Sigmoid colon (tissue), 7 donors: ENCODE data around the gene SLC25A11. TPM values are rescaled to one million over a fixed set of nuclear protein-coding genes. Genes with fewer than 3 reads are reported as not detected.

Experiments used
- DNase-seq: peaks from one replicate; pipeline ENCODE4 v3.0.0-alpha.2; 2019
- H3K27ac ChIP-seq, 4 donors: fragments of 200-600 bp; sonication (generic); one replicate each; pipeline ENCODE4 v1.5.1; 2016 to 2019; ENCODE audit warnings: mild to moderate bottlenecking in 1 of 4
- H3K27me3 ChIP-seq, 3 donors: fragments of 200-600 bp; sonication (generic); one replicate each; pipeline ENCODE4 v1.5.1; 2019; ENCODE audit warnings: mild to moderate bottlenecking in 1 of 3
- H3K36me3 ChIP-seq, 4 donors: fragments of 200-600 bp; sonication (generic); one replicate each; pipeline ENCODE4 v1.5.1; 2016 to 2019
- H3K4me1 ChIP-seq, 4 donors: fragments of 200-600 bp; sonication (generic); one replicate each; pipeline ENCODE4 v1.5.1; 2017 to 2019
- H3K4me3 ChIP-seq, 4 donors: fragments of 200-600 bp; sonication (generic); one replicate each; pipeline ENCODE4 v1.5.1; 2017 to 2019; ENCODE audit warnings: mild to moderate bottlenecking in 2 of 4, moderate library complexity in 1 of 4
- H3K9me3 ChIP-seq, 4 donors: fragments of 200-600 bp in 3 of 4; sonication (generic) in 3 of 4; one replicate each; pipeline versions ENCODE4 v1.5.1 to v1.6.1; 2013 to 2019
- EP300 ChIP-seq, 4 donors: sonication (generic); formaldehyde crosslinking; IDR thresholded peaks; one replicate each; pipeline ENCODE4 v1.6.1; 2017; ENCODE audit warnings: antibody characterized with exemption in 4 of 4
- POLR2A ChIP-seq, 2 donors: fragments of 450-650 bp; IDR thresholded peaks; one replicate each; pipeline ENCODE4 v1.6.1; 2016; ENCODE audit warnings: antibody characterized with exemption in 2 of 2, mild to moderate bottlenecking in 2 of 2, moderate library complexity in 2 of 2
- POLR2AphosphoS5 ChIP-seq, 4 donors: sonication (generic); formaldehyde crosslinking; IDR thresholded peaks; one replicate each; pipeline ENCODE4 v1.6.1; 2017; ENCODE audit warnings: antibody characterized with exemption in 4 of 4
- WGBS, 2 donors: extraction: QIAGEN DNeasy Blood & Tissue Kit; methylation state at CpG; one replicate each; pipeline ENCODE4 v1.1.7; 2013; 5-methylcytosine and 5-hydroxymethylcytosine counted together
- intact Hi-C: fragments of 100-400 bp; cut with DNase I; formaldehyde crosslinking; loops from one replicate; pipeline ENCODE4 v1.15.1; 2023
- polyA plus RNA-seq, 3 donors: library from polyadenylated mRNA; stranded (reverse); fragments of 200-250 nt; gene quantifications; one replicate each; pipeline ENCODE4 v1.2.3, GENCODE V29; 2013
- total RNA-seq, 4 donors: library from RNA; depleted of rRNA; stranded (reverse); fragments of >200 nt; gene quantifications; one replicate each; pipeline ENCODE4 v1.1.0, GENCODE V29; 2016
- TF ChIP-seq, protein P1 (sequence below), 4 experiments: fragments of 450-650 bp in 3 of 4; fragments of 200-600 bp in 1 of 4; IDR thresholded peaks; one replicate each; pipeline ENCODE4 v1.5.1; 2016 to 2019; ENCODE audit warnings: antibody characterized with exemption in 4 of 4, mild to moderate bottlenecking in 3 of 4, moderate library complexity in 2 of 4
- donor health status: healthy with polysubstance abuse.
- donor health status: Bipolar disorder and iron deficiency.
- donor health status: healthy.

Gene SLC25A11
- total and polyA plus RNA-seq, 7 donors = 41.0 to 82.8 (median 57.7) TPM

DNA sequence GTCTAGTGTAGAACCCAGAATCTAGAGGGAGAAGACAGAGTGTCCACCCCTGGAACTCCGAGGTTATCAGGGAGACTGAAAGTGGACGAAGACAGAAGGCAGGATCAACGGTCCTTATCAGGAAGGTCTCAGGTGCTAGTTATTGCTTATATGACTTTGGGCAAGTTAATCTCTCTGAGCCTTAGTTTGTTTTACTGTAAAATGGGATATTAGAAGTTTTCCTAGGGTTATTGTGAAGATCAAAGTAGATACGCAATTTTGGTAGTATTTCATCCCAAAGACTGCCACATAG is 1.4 kb upstream of the SLC25A11 start:
- WGBS, 2 donors = 18 to 37% methylated on average over 4 of the region's 4 CpGs
- H3K4me3 ChIP-seq = peak overlapping the region; percentile 62 to 83 (median 73)
- intact Hi-C loops = loop anchor here (2.0 kb wide), 2 partner anchors 26 to 32 kb away; partner anchors contain the start of gene SPAG7
- peaks cover 29 to 63% (median 47%) of the 10 kb centered on the region in 4 donors for H3K36me3 ChIP-seq
- no peak for TF ChIP-seq EP300 (IDR thresholded peaks at IDR 0.05)
- TF ChIP-seq POLR2A (IDR thresholded peaks at IDR 0.05) = no peak
- TF ChIP-seq, protein P1, sequence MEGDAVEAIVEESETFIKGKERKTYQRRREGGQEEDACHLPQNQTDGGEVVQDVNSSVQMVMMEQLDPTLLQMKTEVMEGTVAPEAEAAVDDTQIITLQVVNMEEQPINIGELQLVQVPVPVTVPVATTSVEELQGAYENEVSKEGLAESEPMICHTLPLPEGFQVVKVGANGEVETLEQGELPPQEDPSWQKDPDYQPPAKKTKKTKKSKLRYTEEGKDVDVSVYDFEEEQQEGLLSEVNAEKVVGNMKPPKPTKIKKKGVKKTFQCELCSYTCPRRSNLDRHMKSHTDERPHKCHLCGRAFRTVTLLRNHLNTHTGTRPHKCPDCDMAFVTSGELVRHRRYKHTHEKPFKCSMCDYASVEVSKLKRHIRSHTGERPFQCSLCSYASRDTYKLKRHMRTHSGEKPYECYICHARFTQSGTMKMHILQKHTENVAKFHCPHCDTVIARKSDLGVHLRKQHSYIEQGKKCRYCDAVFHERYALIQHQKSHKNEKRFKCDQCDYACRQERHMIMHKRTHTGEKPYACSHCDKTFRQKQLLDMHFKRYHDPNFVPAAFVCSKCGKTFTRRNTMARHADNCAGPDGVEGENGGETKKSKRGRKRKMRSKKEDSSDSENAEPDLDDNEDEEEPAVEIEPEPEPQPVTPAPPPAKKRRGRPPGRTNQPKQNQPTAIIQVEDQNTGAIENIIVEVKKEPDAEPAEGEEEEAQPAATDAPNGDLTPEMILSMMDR (IDR thresholded peaks at IDR 0.05) = no peak
- no peak for TF ChIP-seq POLR2AphosphoS5 (IDR thresholded peaks at IDR 0.05)
- H3K27ac ChIP-seq = peak overlapping the region; percentile 91 to 96 (median 94)
- peaks cover 0 to 70% (median 54%) of the 10 kb centered on the region in 4 donors for H3K4me1 ChIP-seq
- no peaks in the 10 kb centered on the region for H3K27me3 ChIP-seq
- DNase-seq = no peak
- no peaks in the 10 kb centered on the region for H3K9me3 ChIP-seq

GRCh38 chr17:4940555-4941318 is 891 bp upstream of the SLC25A11 start:
- no peaks in the 10 kb centered on the region for H3K27me3 ChIP-seq
- peak overlapping the region; percentile 91 to 96 (median 94) for H3K27ac ChIP-seq
- H3K4me3 ChIP-seq = peak overlapping the region; percentile 62 to 83 (median 73)
- H3K36me3 ChIP-seq = peaks cover 29 to 63% (median 42%) of the 10 kb centered on the region in 4 donors
- TF ChIP-seq POLR2AphosphoS5 (IDR thresholded peaks at IDR 0.05) = peak in 1 of 4 donors; percentile 3
- TF ChIP-seq, protein P1 (IDR thresholded peaks at IDR 0.05) = no peak
- intact Hi-C loops = loop anchor here (2.0 kb wide), 2 partner anchors 26 to 32 kb away; partner anchors contain the start of gene SPAG7
- H3K4me1 ChIP-seq = peaks cover 0 to 65% (median 49%) of the 10 kb centered on the region in 4 donors
- no peaks in the 10 kb centered on the region for H3K9me3 ChIP-seq
- WGBS, 2 donors = 0 to 1% methylated on average over 29 of the region's 29 CpGs
- DNase-seq = peak; percentile 95

DNA sequence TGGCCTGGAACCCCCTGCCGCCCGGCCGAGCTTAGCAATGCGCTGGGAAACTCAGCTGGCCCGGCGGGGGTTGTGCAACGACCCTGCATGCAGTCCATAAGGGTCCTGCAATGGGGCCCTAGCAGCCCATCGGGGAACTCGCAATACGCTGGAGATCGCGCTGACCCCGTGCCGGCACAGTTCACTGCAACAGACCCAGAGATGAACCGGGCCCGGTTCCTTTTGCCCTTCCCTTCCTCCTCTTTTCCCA is 375 bp downstream of the SLC25A11 start:
- WGBS, 2 donors = 0% methylated on average over 16 of the region's 16 CpGs
- H3K9me3 ChIP-seq = no peaks in the 10 kb centered on the region
- peaks cover 23 to 52% (median 33%) of the 10 kb centered on the region in 4 donors for H3K36me3 ChIP-seq
- peak overlapping the region; percentile 62 to 83 (median 73) for H3K4me3 ChIP-seq
- peak overlapping the region; percentile 91 to 96 (median 94) for H3K27ac ChIP-seq
- intact Hi-C loops = loop anchor here (1.0 kb wide), 1 partner anchor 48 kb away; the partner anchor contains the start of gene CAMTA2
- peak; percentile 81 for DNase-seq
- no peaks in the 10 kb centered on the region for H3K27me3 ChIP-seq
- TF ChIP-seq POLR2AphosphoS5 (IDR thresholded peaks at IDR 0.05) (no peak), EP300 (IDR thresholded peaks at IDR 0.05) (no peak), POLR2A (IDR thresholded peaks at IDR 0.05) (no peak)
- TF ChIP-seq, protein P1 (IDR thresholded peaks at IDR 0.05) = no peak
- H3K4me1 ChIP-seq = peaks cover 0 to 53% (median 39%) of the 10 kb centered on the region in 4 donors

GRCh38 chr17:4938688-4939545 is 929 bp downstream of the SLC25A11 start:
- intact Hi-C loops = loop anchor here (1.0 kb wide), 1 partner anchor 48 kb away; the partner anchor contains the start of gene CAMTA2
- H3K9me3 ChIP-seq = no peaks in the 10 kb centered on the region
- peaks cover 20 to 46% (median 30%) of the 10 kb centered on the region in 4 donors for H3K36me3 ChIP-seq
- H3K27me3 ChIP-seq = no peaks in the 10 kb centered on the region
- no peak for DNase-seq
- WGBS, 2 donors = 30 to 59% methylated on average over 19 of the region's 19 CpGs
- H3K27ac ChIP-seq = peak overlapping the region; percentile 91 to 96 (median 94)
- H3K4me3 ChIP-seq = peak overlapping the region; percentile 62 to 83 (median 73)
- TF ChIP-seq, protein P1 (IDR thresholded peaks at IDR 0.05) = no peak
- TF ChIP-seq EP300 (IDR thresholded peaks at IDR 0.05) (no peak), POLR2AphosphoS5 (IDR thresholded peaks at IDR 0.05) (no peak), POLR2A (IDR thresholded peaks at IDR 0.05) (no peak)
- H3K4me1 ChIP-seq = peaks cover 0 to 53% (median 40%) of the 10 kb centered on the region in 4 donors
